Right lobe of liver (tissue), 4 donors: ENCODE results near the gene AKR1C2.
"Not testable (repeated sequence)": the region's sequence is repeated elsewhere in the genome, so short reads cannot be mapped to it uniquely, and the experiment has no call there.

Source experiments
- POLR2A ChIP-seq: fragments of 450-650 bp; IDR thresholded peaks from one replicate; pipeline ENCODE4 v1.6.1; 2017; ENCODE audit warnings: antibody characterized with exemption, mild to moderate bottlenecking
- TF ChIP-seq, protein P1 (sequence below), 4 donors: fragments of 200-600 bp in 3 of 4; fragments of 450-650 bp in 1 of 4; IDR thresholded peaks; one replicate each; pipeline versions ENCODE4 v1.5.1 to v1.8.0; 2016 to 2022; ENCODE audit warnings: antibody characterized with exemption in 4 of 4, mild to moderate bottlenecking in 2 of 4
- donor health status: DM: no; HTN: no; CAD: no.
- donor health status: DM: no; HTN: no; CAD: no.
- donor health status: DM: no; HTN: yes; CAD: no.

DNA sequence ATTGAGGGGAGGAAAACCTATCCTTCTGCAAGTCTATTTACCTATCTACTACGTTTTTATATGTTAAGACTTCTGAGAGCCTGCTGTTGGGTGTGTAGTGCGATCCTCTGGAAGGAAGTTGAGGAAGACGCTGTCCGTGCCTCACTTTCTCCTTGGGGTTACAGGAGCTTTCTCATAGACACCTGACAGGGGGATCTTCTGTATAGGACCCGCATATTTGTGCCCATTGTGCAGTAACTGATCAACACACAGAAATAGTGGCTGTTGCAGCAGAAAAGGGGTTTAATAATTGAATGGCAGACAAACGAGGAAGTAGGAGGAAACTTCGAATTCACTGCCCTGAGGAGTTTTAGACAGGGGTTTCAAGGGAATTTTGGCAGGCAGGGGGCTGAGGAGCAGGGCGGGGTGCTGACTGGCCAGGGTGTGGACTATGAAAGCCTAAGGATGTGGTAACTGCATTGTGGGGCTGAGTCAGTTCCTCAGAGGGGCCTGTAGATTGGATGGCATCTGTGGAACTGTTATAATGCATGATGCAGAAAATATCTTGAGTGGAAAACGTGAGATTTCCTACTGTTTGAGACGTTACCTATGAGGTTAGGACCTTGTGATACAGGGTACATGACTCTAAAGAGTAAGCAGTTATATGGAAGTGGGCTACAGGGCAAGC, 18.1 kb upstream of the AKR1C2 start:
- TF ChIP-seq POLR2A, result not testable (repeated sequence)
- TF ChIP-seq, protein P1, sequence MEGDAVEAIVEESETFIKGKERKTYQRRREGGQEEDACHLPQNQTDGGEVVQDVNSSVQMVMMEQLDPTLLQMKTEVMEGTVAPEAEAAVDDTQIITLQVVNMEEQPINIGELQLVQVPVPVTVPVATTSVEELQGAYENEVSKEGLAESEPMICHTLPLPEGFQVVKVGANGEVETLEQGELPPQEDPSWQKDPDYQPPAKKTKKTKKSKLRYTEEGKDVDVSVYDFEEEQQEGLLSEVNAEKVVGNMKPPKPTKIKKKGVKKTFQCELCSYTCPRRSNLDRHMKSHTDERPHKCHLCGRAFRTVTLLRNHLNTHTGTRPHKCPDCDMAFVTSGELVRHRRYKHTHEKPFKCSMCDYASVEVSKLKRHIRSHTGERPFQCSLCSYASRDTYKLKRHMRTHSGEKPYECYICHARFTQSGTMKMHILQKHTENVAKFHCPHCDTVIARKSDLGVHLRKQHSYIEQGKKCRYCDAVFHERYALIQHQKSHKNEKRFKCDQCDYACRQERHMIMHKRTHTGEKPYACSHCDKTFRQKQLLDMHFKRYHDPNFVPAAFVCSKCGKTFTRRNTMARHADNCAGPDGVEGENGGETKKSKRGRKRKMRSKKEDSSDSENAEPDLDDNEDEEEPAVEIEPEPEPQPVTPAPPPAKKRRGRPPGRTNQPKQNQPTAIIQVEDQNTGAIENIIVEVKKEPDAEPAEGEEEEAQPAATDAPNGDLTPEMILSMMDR (IDR thresholded peaks at IDR 0.05), result not testable (repeated sequence)
